HEK293 (cell line): ENCODE measurements around the gene CDH22.

ENCODE experiments used
- CTCF ChIA-PET: fragments of 350-600 bp; formaldehyde crosslinking; extraction: SDS; loops from one replicate; lab custom pipeline; 2021; ENCODE audit warnings: antibody characterized with exemption; lab: Yijun Ruan, JAX
- POLR2A ChIA-PET: fragments of 300-600 bp; formaldehyde crosslinking; extraction: SDS; loops from one replicate; lab custom pipeline; 2020; ENCODE audit warnings: antibody characterized with exemption, inconsistent platforms; lab: Yijun Ruan, JAX
- H3K27ac ChIP-seq: fragments of 200-500 bp; sonication (Bioruptor generic); 2 replicates; pipeline ENCODE4 v1.5.1; 2014; ENCODE audit warnings: low read depth, low read length, control low read depth, inconsistent platforms; ENCODE audit errors: extremely low read depth
- H3K36me3 ChIP-seq, 2 experiments: fragments of 200-500 bp in 1 of 2; sonication (Bioruptor generic) in 1 of 2; 1 replicate in 1 of 2; 2 replicates in 1 of 2; pipeline ENCODE4 v1.5.1; 2014 to 2017; ENCODE audit warnings: inconsistent platforms in 2 of 2, low read length in 2 of 2; ENCODE audit not compliant: control insufficient read depth in 2 of 2, insufficient read depth in 1 of 2
- H3K4me1 ChIP-seq: fragments of 200-500 bp; sonication (Bioruptor generic); 2 replicates; pipeline ENCODE4 v1.5.1; 2014; ENCODE audit warnings: mild to moderate bottlenecking, low read length, inconsistent platforms; ENCODE audit not compliant: control insufficient read depth, insufficient read depth
- H3K4me3 ChIP-seq: 2 replicates; pipeline ENCODE4 v1.5.1; 2011; ENCODE audit warnings: low read depth, mild to moderate bottlenecking, control low read depth, low read length, moderate library complexity
- H3K9me3 ChIP-seq: fragments of 200-500 bp; sonication (Bioruptor generic); 2 replicates; pipeline ENCODE4 v1.5.1; 2014; ENCODE audit warnings: low read depth, low read length, inconsistent platforms; ENCODE audit not compliant: control insufficient read depth, insufficient read depth
- INSM2 ChIP-seq: fragments of 450-650 bp; formaldehyde crosslinking; IDR thresholded peaks from 2 replicates; pipeline ENCODE4 v1.5.1; 2016; ENCODE audit warnings: missing biosample characterization, missing genetic modification characterization
- PATZ1 ChIP-seq: fragments of 450-650 bp; formaldehyde crosslinking; IDR thresholded peaks from 2 replicates; pipeline ENCODE4 v1.5.1; 2016; ENCODE audit warnings: missing biosample characterization, missing genetic modification characterization
- PRDM1 ChIP-seq: fragments of 450-650 bp; formaldehyde crosslinking; IDR thresholded peaks from 2 replicates; pipeline ENCODE4; 2016; ENCODE audit warnings: missing biosample characterization, missing genetic modification characterization
- SETDB1 ChIP-seq: IDR thresholded peaks from one replicate; pipeline ENCODE4 v1.6.1; 2017; ENCODE audit warnings: mild to moderate bottlenecking, low read length, moderate library complexity, mixed read lengths; ENCODE audit not compliant: insufficient read length
- ZFP37 ChIP-seq: fragments of 450-650 bp; formaldehyde crosslinking; IDR thresholded peaks from 2 replicates; pipeline ENCODE4 v1.5.1; 2016; ENCODE audit warnings: missing biosample characterization, missing genetic modification characterization
- ZNF10 ChIP-seq: fragments of 450-650 bp; formaldehyde crosslinking; IDR thresholded peaks from 2 replicates; pipeline ENCODE4 v1.5.1; 2017; ENCODE audit warnings: missing biosample characterization, missing genetic modification characterization
- ZNF16 ChIP-seq: fragments of 450-650 bp; formaldehyde crosslinking; IDR thresholded peaks from 2 replicates; pipeline ENCODE4 v1.5.1; 2016; ENCODE audit warnings: low read depth, missing biosample characterization, missing genetic modification characterization
- ZNF274 ChIP-seq, 2 experiments: fragments of 200-500 bp in 1 of 2; fragments of 450-650 bp in 1 of 2; sonication (Bioruptor generic) in 1 of 2; formaldehyde crosslinking in 1 of 2; IDR thresholded peaks; 2 replicates each; pipeline versions ENCODE4 v1.5.1 to v1.6.1; 2014 to 2016; ENCODE audit warnings: borderline replicate concordance in 1 of 2, inconsistent platforms in 1 of 2, low read length in 1 of 2, missing biosample characterization in 1 of 2, missing genetic modification characterization in 1 of 2
- ZNF416 ChIP-seq: fragments of 450-650 bp; formaldehyde crosslinking; IDR thresholded peaks from 2 replicates; pipeline ENCODE4 v1.5.1; 2016; ENCODE audit warnings: missing biosample characterization, missing genetic modification characterization
- ZNF433 ChIP-seq: fragments of 450-650 bp; formaldehyde crosslinking; IDR thresholded peaks from 2 replicates; pipeline ENCODE4 v1.5.1; 2016; ENCODE audit warnings: missing biosample characterization, missing genetic modification characterization, low read depth
- ZNF596 ChIP-seq: fragments of 450-650 bp; IDR thresholded peaks from 2 replicates; pipeline ENCODE4 v1.5.0; 2018; ENCODE audit warnings: missing biosample characterization, mild to moderate bottlenecking, missing genetic modification characterization, moderate library complexity
- ZNF621 ChIP-seq: fragments of 450-650 bp; formaldehyde crosslinking; IDR thresholded peaks from 2 replicates; pipeline ENCODE4 v1.5.1; 2017; ENCODE audit warnings: missing biosample characterization, missing genetic modification characterization
- ZNF623 ChIP-seq: fragments of 450-650 bp; formaldehyde crosslinking; IDR thresholded peaks from 2 replicates; pipeline ENCODE4 v1.5.1; 2016; ENCODE audit warnings: missing biosample characterization, missing genetic modification characterization
- ZNF76 ChIP-seq: fragments of 450-650 bp; formaldehyde crosslinking; IDR thresholded peaks from 2 replicates; pipeline ENCODE4; 2016; ENCODE audit warnings: low read depth, missing biosample characterization, missing genetic modification characterization, borderline replicate concordance
- ZNF785 ChIP-seq: fragments of 450-650 bp; formaldehyde crosslinking; IDR thresholded peaks from 2 replicates; pipeline ENCODE4 v1.5.1; 2016; ENCODE audit warnings: missing biosample characterization, missing genetic modification characterization
- ZNF837 ChIP-seq: fragments of 450-650 bp; formaldehyde crosslinking; IDR thresholded peaks from 2 replicates; pipeline ENCODE4 v1.5.1; 2016; ENCODE audit warnings: missing biosample characterization, missing genetic modification characterization
- TF ChIP-seq, protein P1 (sequence below): fragments of 450-650 bp; formaldehyde crosslinking; IDR thresholded peaks from 2 replicates; pipeline ENCODE4 v1.5.1; 2016; ENCODE audit warnings: missing biosample characterization, missing genetic modification characterization
- TF ChIP-seq, protein P2 (sequence below): fragments of 450-650 bp; formaldehyde crosslinking; IDR thresholded peaks from 2 replicates; pipeline ENCODE4 v1.5.1; 2017; ENCODE audit warnings: missing biosample characterization, missing genetic modification characterization
- TF ChIP-seq, protein P3 (sequence below): fragments of 450-650 bp; formaldehyde crosslinking; IDR thresholded peaks from 2 replicates; pipeline ENCODE4 v1.5.1; 2017; ENCODE audit warnings: missing biosample characterization, mild to moderate bottlenecking, missing genetic modification characterization, moderate library complexity

CDH22 gene

DNA sequence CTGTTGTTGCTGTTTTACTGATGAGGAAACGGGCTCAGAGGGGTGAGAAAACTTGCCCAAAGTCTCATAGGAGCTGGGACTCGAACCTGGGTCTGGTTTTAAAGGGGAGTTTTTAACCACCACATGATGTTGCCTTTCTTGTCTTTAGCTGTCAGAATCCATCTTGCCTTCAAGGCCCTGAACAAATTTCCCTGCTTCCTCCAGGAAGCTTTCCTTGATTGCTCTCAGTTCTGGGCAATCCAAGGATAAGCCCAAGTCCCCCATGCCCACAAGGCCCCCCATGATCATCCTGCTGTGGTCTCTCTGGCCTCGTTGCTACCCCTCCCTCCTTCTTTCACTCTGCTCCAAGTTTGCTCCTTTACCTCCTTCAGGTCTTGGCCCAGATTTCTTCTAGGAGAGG, 116.7 kb downstream of the CDH22 start:
- Histone ChIP-seq H3K4me1 (no peaks in the 10 kb centered on the region), H3K9me3 (no peaks in the 10 kb centered on the region), H3K27ac (no peak overlapping the region), H3K4me3 (no peak overlapping the region), H3K36me3 (no peaks in the 10 kb centered on the region)
- ChIA-PET CTCF (no interaction called here), POLR2A (no interaction called here)
- TF ChIP-seq SETDB1, result no peak
- TF ChIP-seq ZNF433 (tag by site-specific recombination), result no peak
- no peak for TF ChIP-seq PRDM1
- TF ChIP-seq ZNF76 (tag by site-specific recombination), result no peak
- TF ChIP-seq ZNF837 (tag by site-specific recombination), result no peak
- TF ChIP-seq PATZ1 (tag by site-specific recombination), result no peak
- TF ChIP-seq ZNF16 (tag by site-specific recombination), result no peak
- TF ChIP-seq, protein P1, sequence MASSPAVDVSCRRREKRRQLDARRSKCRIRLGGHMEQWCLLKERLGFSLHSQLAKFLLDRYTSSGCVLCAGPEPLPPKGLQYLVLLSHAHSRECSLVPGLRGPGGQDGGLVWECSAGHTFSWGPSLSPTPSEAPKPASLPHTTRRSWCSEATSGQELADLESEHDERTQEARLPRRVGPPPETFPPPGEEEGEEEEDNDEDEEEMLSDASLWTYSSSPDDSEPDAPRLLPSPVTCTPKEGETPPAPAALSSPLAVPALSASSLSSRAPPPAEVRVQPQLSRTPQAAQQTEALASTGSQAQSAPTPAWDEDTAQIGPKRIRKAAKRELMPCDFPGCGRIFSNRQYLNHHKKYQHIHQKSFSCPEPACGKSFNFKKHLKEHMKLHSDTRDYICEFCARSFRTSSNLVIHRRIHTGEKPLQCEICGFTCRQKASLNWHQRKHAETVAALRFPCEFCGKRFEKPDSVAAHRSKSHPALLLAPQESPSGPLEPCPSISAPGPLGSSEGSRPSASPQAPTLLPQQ, result no peak
- no peak for TF ChIP-seq ZNF416 (tag by site-specific recombination)
- TF ChIP-seq ZNF596 (tag by site-specific recombination), result no peak
- no peak for TF ChIP-seq ZNF621 (tag by site-specific recombination)

- Histone ChIP-seq H3K4me1 (no peaks in the 10 kb centered on the region), H3K27ac (no peak overlapping the region), H3K4me3 (no peak overlapping the region), H3K9me3 (no peaks in the 10 kb centered on the region), H3K36me3 (no peaks in the 10 kb centered on the region)
- ChIA-PET POLR2A (no interaction called here), CTCF (no interaction called here)
- no peak for TF ChIP-seq ZNF596 (tag by site-specific recombination)
- TF ChIP-seq ZNF623, result peak; percentile 91
These were observed 117.1 kb downstream of the CDH22 start for GRCh38 chr20:46191168-46191540.

GRCh38 chr20:46190478-46191167, 117.7 kb downstream of the CDH22 start:
- CTCF ChIA-PET, result no interaction called here
- Histone ChIP-seq H3K4me3 (no peak overlapping the region), H3K36me3 (no peaks in the 10 kb centered on the region), H3K4me1 (no peaks in the 10 kb centered on the region), H3K27ac (no peak overlapping the region), H3K9me3 (no peaks in the 10 kb centered on the region)
- TF ChIP-seq ZFP37 (tag by site-specific recombination) (no peak), ZNF785 (no peak)
- POLR2A ChIA-PET, result no interaction called here

DNA sequence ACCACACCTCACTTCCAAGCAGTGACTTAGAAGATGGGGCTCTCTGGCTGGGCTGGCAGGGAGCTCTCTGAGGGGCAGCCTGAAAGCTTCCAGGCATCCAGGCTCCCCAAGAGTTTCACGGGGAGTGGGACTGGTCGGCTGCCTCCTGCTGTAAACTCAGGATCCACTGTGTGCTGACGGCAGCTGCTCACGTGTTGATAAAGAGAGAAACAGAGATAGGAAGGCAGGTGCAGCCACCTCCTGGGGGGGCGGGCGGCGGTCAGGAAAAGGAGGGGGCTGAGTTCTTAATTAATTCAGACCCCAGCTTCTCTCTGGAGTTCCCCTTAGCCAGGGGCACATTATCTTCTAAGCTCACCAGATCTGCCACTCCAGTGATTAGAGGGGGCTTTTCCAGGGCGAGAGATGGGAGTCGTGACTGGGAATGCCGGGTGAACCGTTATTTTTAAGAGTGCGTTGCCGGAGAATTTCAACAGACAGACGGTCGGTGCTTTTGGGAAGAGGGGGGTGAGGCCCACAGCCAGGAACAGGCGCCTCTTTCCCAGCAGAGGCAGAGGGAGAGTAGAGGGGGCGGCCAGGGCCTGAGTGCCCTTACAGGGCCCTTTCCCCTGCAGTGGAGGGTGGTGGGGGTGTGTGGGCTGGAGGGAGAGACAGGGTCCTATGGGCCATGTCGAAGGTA, 119.3 kb downstream of the CDH22 start:
- Histone ChIP-seq H3K9me3 (no peaks in the 10 kb centered on the region), H3K27ac (no peak overlapping the region), H3K4me1 (no peaks in the 10 kb centered on the region), H3K4me3 (no peak overlapping the region), H3K36me3 (no peaks in the 10 kb centered on the region)
- POLR2A ChIA-PET, result no interaction called here
- CTCF ChIA-PET, result interaction anchor here (0.6 kb wide), 2 partner anchors 13 to 27 kb away, joined by 3 to 5 read pairs; no protein-coding TSS in a partner anchor
- TF ChIP-seq, protein P2, sequence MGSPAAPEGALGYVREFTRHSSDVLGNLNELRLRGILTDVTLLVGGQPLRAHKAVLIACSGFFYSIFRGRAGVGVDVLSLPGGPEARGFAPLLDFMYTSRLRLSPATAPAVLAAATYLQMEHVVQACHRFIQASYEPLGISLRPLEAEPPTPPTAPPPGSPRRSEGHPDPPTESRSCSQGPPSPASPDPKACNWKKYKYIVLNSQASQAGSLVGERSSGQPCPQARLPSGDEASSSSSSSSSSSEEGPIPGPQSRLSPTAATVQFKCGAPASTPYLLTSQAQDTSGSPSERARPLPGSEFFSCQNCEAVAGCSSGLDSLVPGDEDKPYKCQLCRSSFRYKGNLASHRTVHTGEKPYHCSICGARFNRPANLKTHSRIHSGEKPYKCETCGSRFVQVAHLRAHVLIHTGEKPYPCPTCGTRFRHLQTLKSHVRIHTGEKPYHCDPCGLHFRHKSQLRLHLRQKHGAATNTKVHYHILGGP (tag by site-specific recombination), result no peak
- TF ChIP-seq, protein P3, sequence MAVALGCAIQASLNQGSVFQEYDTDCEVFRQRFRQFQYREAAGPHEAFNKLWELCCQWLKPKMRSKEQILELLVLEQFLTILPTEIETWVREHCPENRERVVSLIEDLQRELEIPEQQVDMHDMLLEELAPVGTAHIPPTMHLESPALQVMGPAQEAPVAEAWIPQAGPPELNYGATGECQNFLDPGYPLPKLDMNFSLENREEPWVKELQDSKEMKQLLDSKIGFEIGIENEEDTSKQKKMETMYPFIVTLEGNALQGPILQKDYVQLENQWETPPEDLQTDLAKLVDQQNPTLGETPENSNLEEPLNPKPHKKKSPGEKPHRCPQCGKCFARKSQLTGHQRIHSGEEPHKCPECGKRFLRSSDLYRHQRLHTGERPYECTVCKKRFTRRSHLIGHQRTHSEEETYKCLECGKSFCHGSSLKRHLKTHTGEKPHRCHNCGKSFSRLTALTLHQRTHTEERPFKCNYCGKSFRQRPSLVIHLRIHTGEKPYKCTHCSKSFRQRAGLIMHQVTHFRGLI (tag by site-specific recombination), result no peak
- TF ChIP-seq ZNF10 (tag by site-specific recombination) (no peak), INSM2 (no peak), ZNF274 (IDR thresholded peaks at IDR 0.05; ENCODE audit: low read length) (no peak), ZNF274 (tag by site-specific recombination; IDR thresholded peaks at IDR 0.05; ENCODE audit: borderline replicate concordance) (no peak)
